ENCODE data around the gene GALNS. TPM values are rescaled to one million over a fixed set of nuclear protein-coding genes. Genes with fewer than 3 reads are reported as not detected.

GALNS gene
- total and polyA plus RNA-seq, 2 of the 8 experiments (the other 6 are each of a cell fraction or from before 2014, with no cell fraction given): 8.9 to 17.8 TPM

GRCh38 chr16:88784074-88784855 lies 72.5 kb downstream of the GALNS start (continued):
- TF ChIP-seq POU5F1 (IDR thresholded peaks at IDR 0.05; ENCODE audit: low read depth, low read length): no peak
- no peak for TF ChIP-seq NRF1 (IDR thresholded peaks at IDR 0.05; ENCODE audit: low read depth, low read length)
- peak; percentile 25 for TF ChIP-seq KDM4A (IDR thresholded peaks at IDR 0.05; ENCODE audit: low read depth, low read length, severe bottlenecking)
- no peak for TF ChIP-seq CHD2 (IDR thresholded peaks at IDR 0.05; ENCODE audit: low read length)
